ENCODE measurements around the gene MEP1B. TPM values are rescaled to one million over a fixed set of nuclear protein-coding genes. Genes with fewer than 3 reads are reported as not detected.

MEP1B gene
- total RNA-seq, 1 donor from 2014 or later, result not detected

- H3K4me1 ChIP-seq, result no peaks in the 10 kb centered on the region
- H3K27ac ChIP-seq, result no peak overlapping the region
- H3K27me3 ChIP-seq, result no peaks in the 10 kb centered on the region
- no peaks in the 10 kb centered on the region for H3K9me3 ChIP-seq
- intact Hi-C loops (cut with DNase I), result no loop called here
- DNase-seq (ENCODE audit: low spot score in 2 of 2), result no peak
- TF ChIP-seq, protein P1, sequence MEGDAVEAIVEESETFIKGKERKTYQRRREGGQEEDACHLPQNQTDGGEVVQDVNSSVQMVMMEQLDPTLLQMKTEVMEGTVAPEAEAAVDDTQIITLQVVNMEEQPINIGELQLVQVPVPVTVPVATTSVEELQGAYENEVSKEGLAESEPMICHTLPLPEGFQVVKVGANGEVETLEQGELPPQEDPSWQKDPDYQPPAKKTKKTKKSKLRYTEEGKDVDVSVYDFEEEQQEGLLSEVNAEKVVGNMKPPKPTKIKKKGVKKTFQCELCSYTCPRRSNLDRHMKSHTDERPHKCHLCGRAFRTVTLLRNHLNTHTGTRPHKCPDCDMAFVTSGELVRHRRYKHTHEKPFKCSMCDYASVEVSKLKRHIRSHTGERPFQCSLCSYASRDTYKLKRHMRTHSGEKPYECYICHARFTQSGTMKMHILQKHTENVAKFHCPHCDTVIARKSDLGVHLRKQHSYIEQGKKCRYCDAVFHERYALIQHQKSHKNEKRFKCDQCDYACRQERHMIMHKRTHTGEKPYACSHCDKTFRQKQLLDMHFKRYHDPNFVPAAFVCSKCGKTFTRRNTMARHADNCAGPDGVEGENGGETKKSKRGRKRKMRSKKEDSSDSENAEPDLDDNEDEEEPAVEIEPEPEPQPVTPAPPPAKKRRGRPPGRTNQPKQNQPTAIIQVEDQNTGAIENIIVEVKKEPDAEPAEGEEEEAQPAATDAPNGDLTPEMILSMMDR (IDR thresholded peaks at IDR 0.05), result no peak
- H3K36me3 ChIP-seq, result no peaks in the 10 kb centered on the region
- no peak overlapping the region for H3K4me3 ChIP-seq
These were observed 62.5 kb downstream of the MEP1B start for GRCh38 chr18:32252141-32252860.

DNA sequence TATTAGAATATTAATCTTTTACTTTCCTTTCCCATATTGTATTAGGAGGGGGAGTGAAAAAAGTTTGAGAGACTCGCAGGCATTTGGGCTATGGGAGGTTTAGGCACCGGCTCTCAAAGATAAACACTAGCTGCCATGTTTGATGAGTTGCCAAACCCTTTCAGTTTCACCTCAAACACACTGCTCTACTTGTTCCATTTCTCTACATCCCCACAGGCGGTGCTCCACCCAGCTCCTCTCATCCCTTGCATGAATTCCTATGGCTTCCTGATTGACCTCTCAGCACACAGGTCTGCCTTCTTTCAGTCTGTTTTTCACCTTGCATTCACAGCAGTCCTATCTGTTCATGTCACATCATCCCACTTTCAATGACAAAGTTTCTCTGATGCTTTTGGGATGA lies 65.7 kb downstream of the MEP1B start:
- Histone ChIP-seq H3K9me3 (no peaks in the 10 kb centered on the region), H3K27me3 (no peaks in the 10 kb centered on the region), H3K4me3 (no peak overlapping the region), H3K4me1 (no peaks in the 10 kb centered on the region), H3K27ac (no peak overlapping the region), H3K36me3 (no peaks in the 10 kb centered on the region)
- TF ChIP-seq, protein P1 (IDR thresholded peaks at IDR 0.05), result no peak
- intact Hi-C loops (cut with DNase I), result no loop called here
- no peak for DNase-seq (ENCODE audit: low spot score in 2 of 2)

DNA sequence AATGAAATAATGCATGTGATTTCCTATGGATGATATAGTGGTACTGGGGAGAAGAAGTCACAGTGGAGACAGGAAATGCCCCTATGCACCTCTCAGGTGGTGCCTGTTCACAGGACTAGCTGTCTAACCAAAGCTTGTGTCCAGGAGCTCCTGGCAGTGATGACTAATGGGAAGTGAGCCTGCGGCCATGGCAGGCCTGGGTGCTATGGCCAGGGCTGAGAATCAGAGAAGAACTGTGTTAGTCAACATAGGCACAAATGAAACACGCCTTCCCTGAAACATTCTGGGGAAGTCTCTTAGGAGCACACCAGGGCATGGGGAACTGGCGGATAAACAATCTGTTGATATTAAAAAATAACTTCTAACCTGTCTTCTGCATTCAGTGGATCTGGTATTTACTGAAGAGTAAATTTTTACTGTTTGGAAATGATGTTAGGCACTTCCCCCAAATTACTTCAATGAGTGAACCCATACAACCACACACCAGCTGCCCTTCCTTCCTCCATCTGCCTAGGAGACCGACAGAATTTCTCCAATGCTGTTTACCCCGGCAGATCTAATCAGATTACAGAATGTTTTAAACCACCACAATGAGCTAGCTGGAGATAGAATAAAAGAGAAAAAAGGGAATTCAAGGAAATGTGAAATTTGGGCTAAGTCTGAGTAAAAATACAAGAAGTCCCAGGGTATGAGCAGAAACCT lies 67.4 kb downstream of the MEP1B start:
- TF ChIP-seq, protein P1 (IDR thresholded peaks at IDR 0.05), result no peak
- Histone ChIP-seq H3K4me1 (no peaks in the 10 kb centered on the region), H3K27ac (no peak overlapping the region), H3K9me3 (no peaks in the 10 kb centered on the region), H3K4me3 (no peak overlapping the region), H3K27me3 (no peaks in the 10 kb centered on the region), H3K36me3 (no peaks in the 10 kb centered on the region)
- intact Hi-C loops (cut with DNase I), result no loop called here
- no peak for DNase-seq (ENCODE audit: low spot score in 2 of 2)

DNA sequence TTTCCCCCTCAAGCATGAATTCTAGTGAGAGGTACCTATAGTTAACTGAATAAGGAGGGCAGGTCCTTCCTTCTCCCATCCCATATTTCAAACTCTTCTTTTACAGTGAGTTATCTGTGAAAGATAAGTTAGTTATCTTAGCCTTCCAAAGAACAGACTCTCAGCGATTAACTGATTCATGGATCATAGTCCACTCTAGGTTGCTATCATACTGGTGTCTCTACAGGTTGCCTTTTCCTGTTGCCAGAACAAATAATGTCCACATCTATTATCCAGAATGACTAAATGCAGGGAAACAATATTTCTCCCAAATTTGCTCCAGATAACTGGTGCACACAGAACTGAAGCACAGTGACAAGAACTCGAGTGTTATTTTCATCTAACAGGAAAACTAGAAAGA lies 68.3 kb downstream of the MEP1B start:
- no peaks in the 10 kb centered on the region for H3K27me3 ChIP-seq
- no peaks in the 10 kb centered on the region for H3K4me1 ChIP-seq
- no peak overlapping the region for H3K4me3 ChIP-seq
- no peaks in the 10 kb centered on the region for H3K9me3 ChIP-seq
- no peak for DNase-seq (ENCODE audit: low spot score in 2 of 2)
- TF ChIP-seq, protein P1 (IDR thresholded peaks at IDR 0.05), result no peak
- H3K27ac ChIP-seq, result no peak overlapping the region
- H3K36me3 ChIP-seq, result no peaks in the 10 kb centered on the region
- intact Hi-C loops (cut with DNase I), result no loop called here

DNA sequence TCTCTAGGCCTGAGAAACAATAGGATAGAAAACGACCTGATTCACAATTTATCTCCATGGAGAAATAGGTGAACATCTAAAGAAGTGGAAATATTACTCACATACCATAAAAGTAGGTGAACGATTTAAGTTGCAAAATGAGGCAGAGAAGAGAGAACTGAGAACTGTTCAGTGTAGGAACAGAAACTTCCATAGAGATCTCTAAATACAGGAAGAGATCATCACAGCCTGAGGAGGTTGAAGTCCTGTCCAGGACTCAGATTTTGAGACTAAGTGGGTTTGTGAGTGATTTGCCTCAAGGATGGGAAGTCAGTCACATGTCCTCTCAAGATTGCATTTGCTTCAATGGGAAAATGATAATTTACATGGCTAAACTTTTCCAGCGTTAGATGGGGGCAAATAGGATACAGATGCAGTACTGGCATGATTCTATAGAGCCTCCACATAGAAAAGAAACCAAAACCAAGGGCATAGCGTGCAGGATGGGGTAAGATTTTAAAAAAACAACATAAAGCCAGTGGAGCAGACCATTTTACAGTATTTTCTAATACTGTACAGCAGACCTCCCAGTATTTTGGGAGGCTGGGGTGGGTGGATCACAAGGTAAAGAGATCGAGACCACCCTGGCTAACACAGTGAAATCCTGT lies 68.8 kb downstream of the MEP1B start:
- intact Hi-C loops (cut with DNase I), result no loop called here
- H3K27me3 ChIP-seq, result no peaks in the 10 kb centered on the region
- TF ChIP-seq, protein P1 (IDR thresholded peaks at IDR 0.05), result no peak

More for the DNA sequence above, 68.8 kb downstream of the MEP1B start:
- DNase-seq (ENCODE audit: low spot score in 2 of 2), result no peak
- H3K36me3 ChIP-seq, result no peaks in the 10 kb centered on the region
- H3K4me1 ChIP-seq, result no peaks in the 10 kb centered on the region
- no peak overlapping the region for H3K27ac ChIP-seq
- H3K9me3 ChIP-seq, result no peaks in the 10 kb centered on the region
- H3K4me3 ChIP-seq, result no peak overlapping the region
